ENCODE data around the gene IFT80. TPM values are rescaled to one million over a fixed set of nuclear protein-coding genes. Genes with fewer than 3 reads are reported as not detected.

The IFT80 gene
- total RNA-seq, 4 donors from 2014 or later, result 19.5 to 57.5 (median 31.6) TPM

GRCh38 chr3:160379628-160380214, 19.3 kb downstream of the IFT80 start:
- WGBS, 2 donors, result 78% methylated on average over 4 of the region's 4 CpGs
- Histone ChIP-seq H3K36me3 (peaks cover 0 to 11% (median 0%) of the 10 kb centered on the region in 3 donors), H3K4me3 (no peak overlapping the region), H3K9me3 (no peaks in the 10 kb centered on the region), H3K27ac (no peak overlapping the region), H3K4me1 (no peaks in the 10 kb centered on the region), H3K27me3 (no peaks in the 10 kb centered on the region)
- DNase-seq (ENCODE audit: low spot score in 2 of 2), result no peak
- no peak for TF ChIP-seq EP300 (IDR thresholded peaks at IDR 0.05)

GRCh38 chr3:160378331-160379109, 20.5 kb downstream of the IFT80 start:
- H3K9me3 ChIP-seq, result no peaks in the 10 kb centered on the region
- no peaks in the 10 kb centered on the region for H3K27me3 ChIP-seq
- no peaks in the 10 kb centered on the region for H3K4me1 ChIP-seq
- 84 to 89% methylated on average over 1 of the region's 1 CpG for WGBS, 2 donors
- H3K36me3 ChIP-seq, result peaks cover 0 to 23% (median 0%) of the 10 kb centered on the region in 3 donors
- TF ChIP-seq CTCF (IDR thresholded peaks at IDR 0.05) (no peak), POLR2A (IDR thresholded peaks at IDR 0.05) (no peak), EP300 (IDR thresholded peaks at IDR 0.05) (no peak)
- no peak overlapping the region for H3K27ac ChIP-seq
- DNase-seq (ENCODE audit: low spot score in 2 of 2), result no peak
- no peak overlapping the region for H3K4me3 ChIP-seq

- TF ChIP-seq EP300 (IDR thresholded peaks at IDR 0.05), result no peak
- TF ChIP-seq POLR2A (IDR thresholded peaks at IDR 0.05), result no peak
- TF ChIP-seq CTCF (IDR thresholded peaks at IDR 0.05), result no peak
- H3K27ac ChIP-seq, result no peak overlapping the region
- no peaks in the 10 kb centered on the region for H3K9me3 ChIP-seq
- H3K36me3 ChIP-seq, result peaks cover 0 to 32% (median 0%) of the 10 kb centered on the region in 3 donors
- H3K4me3 ChIP-seq, result no peak overlapping the region
- no peaks in the 10 kb centered on the region for H3K27me3 ChIP-seq
- no peak for DNase-seq (ENCODE audit: low spot score in 2 of 2)
- WGBS, 2 donors, result 84 to 100% methylated on average over 2 of the region's 2 CpGs
- H3K4me1 ChIP-seq, result no peaks in the 10 kb centered on the region
These were observed 22.3 kb downstream of the IFT80 start for GRCh38 chr3:160376681-160377080.

- WGBS, 2 donors, result 95 to 96% methylated on average over 1 of the region's 1 CpG
- Histone ChIP-seq H3K36me3 (peaks cover 0 to 32% (median 0%) of the 10 kb centered on the region in 3 donors), H3K4me1 (no peaks in the 10 kb centered on the region), H3K9me3 (no peaks in the 10 kb centered on the region), H3K4me3 (no peak overlapping the region), H3K27me3 (no peaks in the 10 kb centered on the region), H3K27ac (no peak overlapping the region)
- TF ChIP-seq CTCF (IDR thresholded peaks at IDR 0.05), result no peak
- TF ChIP-seq POLR2A (IDR thresholded peaks at IDR 0.05), result no peak
- no peak for TF ChIP-seq EP300 (IDR thresholded peaks at IDR 0.05)
- DNase-seq (ENCODE audit: low spot score in 2 of 2), result no peak
These were observed 24.1 kb downstream of the IFT80 start for GRCh38 chr3:160374925-160375324.

GRCh38 chr3:160374472-160374871, 24.6 kb downstream of the IFT80 start:
- H3K36me3 ChIP-seq, result peaks cover 0 to 32% (median 0%) of the 10 kb centered on the region in 3 donors
- TF ChIP-seq EP300 (IDR thresholded peaks at IDR 0.05), result no peak
- no peak for TF ChIP-seq CTCF (IDR thresholded peaks at IDR 0.05)
- TF ChIP-seq POLR2A (IDR thresholded peaks at IDR 0.05), result no peak
- DNase-seq (ENCODE audit: low spot score in 2 of 2), result no peak
- H3K4me1 ChIP-seq, result no peaks in the 10 kb centered on the region
- no peaks in the 10 kb centered on the region for H3K27me3 ChIP-seq
- no peak overlapping the region for H3K4me3 ChIP-seq
- no peak overlapping the region for H3K27ac ChIP-seq
- H3K9me3 ChIP-seq, result no peaks in the 10 kb centered on the region
- whole genome bisulfite sequencing, 2 donors, result 83 to 86% methylated on average over 2 of the region's 2 CpGs
